ENCODE results near the gene RGL1.
"Not testable (repeated sequence)": the region's sequence is repeated elsewhere in the genome, so short reads cannot be mapped to it uniquely, and the experiment has no call there.

Gene RGL1

DNA sequence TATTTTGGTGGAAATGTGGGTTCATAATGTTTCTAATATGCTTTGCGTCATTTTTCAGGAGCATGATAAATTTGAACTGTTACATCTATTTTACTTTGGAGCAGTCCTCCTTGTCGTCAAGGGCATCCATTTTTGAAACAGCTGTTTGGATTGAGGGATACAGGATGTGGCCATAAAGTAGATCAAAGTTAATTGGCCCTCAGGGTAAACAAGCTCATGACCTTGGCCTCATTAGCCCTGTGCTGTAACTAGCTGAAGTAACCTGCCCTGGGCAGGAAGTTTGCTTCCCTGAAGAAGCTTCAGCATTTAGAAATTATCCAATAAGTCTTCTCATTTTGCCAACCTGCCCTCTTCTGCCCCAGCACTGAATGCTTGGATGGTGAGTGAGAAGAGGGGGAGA is 24.8 kb upstream of the RGL1 start:
- Histone ChIP-seq H3K4me3 (replicated peaks; ENCODE audit: low read depth, low read length) (no peak overlapping the region), H3K36me3 (ENCODE audit: control insufficient read depth, insufficient read depth, low read length) (no peaks in the 10 kb centered on the region), H3K27me3 (replicated peaks; ENCODE audit: control insufficient read depth, insufficient read depth, low read length) (no peaks in the 10 kb centered on the region)
- no peak for DNase-seq (ENCODE audit: extremely low read depth, insufficient read length)
- TF ChIP-seq, protein P1, sequence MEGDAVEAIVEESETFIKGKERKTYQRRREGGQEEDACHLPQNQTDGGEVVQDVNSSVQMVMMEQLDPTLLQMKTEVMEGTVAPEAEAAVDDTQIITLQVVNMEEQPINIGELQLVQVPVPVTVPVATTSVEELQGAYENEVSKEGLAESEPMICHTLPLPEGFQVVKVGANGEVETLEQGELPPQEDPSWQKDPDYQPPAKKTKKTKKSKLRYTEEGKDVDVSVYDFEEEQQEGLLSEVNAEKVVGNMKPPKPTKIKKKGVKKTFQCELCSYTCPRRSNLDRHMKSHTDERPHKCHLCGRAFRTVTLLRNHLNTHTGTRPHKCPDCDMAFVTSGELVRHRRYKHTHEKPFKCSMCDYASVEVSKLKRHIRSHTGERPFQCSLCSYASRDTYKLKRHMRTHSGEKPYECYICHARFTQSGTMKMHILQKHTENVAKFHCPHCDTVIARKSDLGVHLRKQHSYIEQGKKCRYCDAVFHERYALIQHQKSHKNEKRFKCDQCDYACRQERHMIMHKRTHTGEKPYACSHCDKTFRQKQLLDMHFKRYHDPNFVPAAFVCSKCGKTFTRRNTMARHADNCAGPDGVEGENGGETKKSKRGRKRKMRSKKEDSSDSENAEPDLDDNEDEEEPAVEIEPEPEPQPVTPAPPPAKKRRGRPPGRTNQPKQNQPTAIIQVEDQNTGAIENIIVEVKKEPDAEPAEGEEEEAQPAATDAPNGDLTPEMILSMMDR (IDR thresholded peaks at IDR 0.05; ENCODE audit: insufficient read depth, low read length, poor library complexity, severe bottlenecking): no peak

DNA sequence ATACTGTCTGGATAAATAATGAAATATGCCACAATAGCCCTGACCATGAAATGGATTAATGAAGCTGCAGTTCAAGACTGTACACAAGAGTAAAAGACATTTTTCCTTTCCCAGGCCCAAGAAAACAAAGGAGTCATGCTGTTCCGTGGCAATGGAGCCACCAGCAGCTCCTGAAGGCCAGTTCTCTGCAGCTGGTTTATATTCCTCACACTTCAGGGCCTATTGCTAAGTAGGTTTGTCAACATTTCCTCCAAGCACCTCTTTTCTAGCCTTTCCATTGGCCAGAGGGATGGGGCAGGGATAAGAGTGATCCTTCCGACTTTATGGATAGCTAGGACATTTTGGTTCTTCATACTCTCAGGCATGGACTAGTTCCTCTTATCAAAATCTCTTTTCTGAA is 24.2 kb upstream of the RGL1 start:
- H3K36me3 ChIP-seq (ENCODE audit: control insufficient read depth, insufficient read depth, low read length): no peaks in the 10 kb centered on the region
- no peak overlapping the region for H3K4me3 ChIP-seq (replicated peaks; ENCODE audit: low read depth, low read length)
- H3K27me3 ChIP-seq (replicated peaks; ENCODE audit: control insufficient read depth, insufficient read depth, low read length): no peaks in the 10 kb centered on the region
- TF ChIP-seq, protein P1 (IDR thresholded peaks at IDR 0.05; ENCODE audit: insufficient read depth, low read length, poor library complexity, severe bottlenecking): no peak
- DNase-seq (ENCODE audit: extremely low read depth, insufficient read length): no peak

DNA sequence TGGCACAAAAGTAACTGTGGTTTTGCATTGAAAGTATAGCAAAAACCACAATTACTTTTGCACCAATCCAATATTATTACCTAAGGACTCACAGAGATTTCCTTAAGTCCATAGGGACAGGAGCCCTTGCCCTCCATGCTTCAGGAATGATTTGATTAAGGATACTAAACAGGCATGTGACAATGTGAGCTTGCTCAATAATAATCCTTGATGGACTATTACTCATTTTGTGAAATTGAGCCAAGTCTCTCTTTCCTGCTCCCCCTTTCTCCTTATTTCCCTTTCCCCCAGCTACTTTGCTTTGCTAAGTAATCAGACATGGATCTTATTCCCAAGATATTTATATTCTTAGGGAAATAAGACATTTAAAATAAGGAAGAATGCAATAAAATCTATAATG is 21.6 kb upstream of the RGL1 start:
- no peak for DNase-seq (ENCODE audit: extremely low read depth, insufficient read length)
- H3K27me3 ChIP-seq (replicated peaks; ENCODE audit: control insufficient read depth, insufficient read depth, low read length): no peaks in the 10 kb centered on the region
- TF ChIP-seq, protein P1 (IDR thresholded peaks at IDR 0.05; ENCODE audit: insufficient read depth, low read length, poor library complexity, severe bottlenecking): no peak
- no peaks in the 10 kb centered on the region for H3K36me3 ChIP-seq (ENCODE audit: control insufficient read depth, insufficient read depth, low read length)
- no peak overlapping the region for H3K4me3 ChIP-seq (replicated peaks; ENCODE audit: low read depth, low read length)

DNA sequence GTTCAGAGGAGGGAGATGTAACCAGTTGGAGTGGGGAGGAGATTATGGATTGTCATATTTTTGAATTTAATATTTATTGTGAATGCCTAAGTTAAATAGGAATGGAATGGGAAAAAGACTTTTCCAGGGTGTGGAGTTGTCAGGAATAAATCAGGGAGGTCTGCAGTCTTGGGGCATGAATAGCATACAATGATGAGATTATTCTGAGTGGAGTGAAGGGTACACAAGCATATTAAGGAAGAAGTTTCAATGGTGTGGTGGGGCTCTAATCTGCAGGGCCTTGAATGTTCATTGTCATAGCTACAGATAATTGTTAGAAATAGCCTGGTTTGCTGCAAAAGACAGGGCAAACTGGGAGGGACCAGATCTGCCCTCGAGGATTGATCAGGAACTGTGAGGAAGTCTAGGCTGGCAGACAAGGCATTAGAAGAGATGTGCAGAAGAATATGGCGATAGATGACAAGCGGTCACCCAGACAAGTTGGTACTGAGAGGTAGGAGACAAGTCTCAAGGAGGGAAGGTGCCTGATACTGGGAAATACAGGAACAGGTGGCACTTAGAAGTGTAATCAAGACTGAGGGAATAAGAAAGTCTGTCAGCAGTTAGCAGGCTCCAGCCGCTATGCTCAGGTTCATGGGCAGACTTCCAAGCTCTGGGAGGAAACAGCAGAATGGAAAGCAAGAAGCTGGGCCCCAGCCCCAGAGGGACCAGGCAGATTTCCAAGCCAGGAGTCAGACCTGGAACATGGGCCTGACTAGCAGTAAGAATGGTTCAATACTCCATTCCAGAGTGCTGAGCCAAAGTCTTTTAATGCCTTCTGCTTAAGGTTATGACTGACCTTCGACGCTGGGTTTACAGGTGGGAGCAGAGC is 20.9 kb upstream of the RGL1 start:
- TF ChIP-seq, protein P1 (IDR thresholded peaks at IDR 0.05; ENCODE audit: insufficient read depth, low read length, poor library complexity, severe bottlenecking): no peak
- DNase-seq (ENCODE audit: extremely low read depth, insufficient read length): no peak
- Histone ChIP-seq H3K27me3 (replicated peaks; ENCODE audit: control insufficient read depth, insufficient read depth, low read length) (no peaks in the 10 kb centered on the region), H3K4me3 (replicated peaks; ENCODE audit: low read depth, low read length) (no peak overlapping the region), H3K36me3 (ENCODE audit: control insufficient read depth, insufficient read depth, low read length) (no peaks in the 10 kb centered on the region)

DNA sequence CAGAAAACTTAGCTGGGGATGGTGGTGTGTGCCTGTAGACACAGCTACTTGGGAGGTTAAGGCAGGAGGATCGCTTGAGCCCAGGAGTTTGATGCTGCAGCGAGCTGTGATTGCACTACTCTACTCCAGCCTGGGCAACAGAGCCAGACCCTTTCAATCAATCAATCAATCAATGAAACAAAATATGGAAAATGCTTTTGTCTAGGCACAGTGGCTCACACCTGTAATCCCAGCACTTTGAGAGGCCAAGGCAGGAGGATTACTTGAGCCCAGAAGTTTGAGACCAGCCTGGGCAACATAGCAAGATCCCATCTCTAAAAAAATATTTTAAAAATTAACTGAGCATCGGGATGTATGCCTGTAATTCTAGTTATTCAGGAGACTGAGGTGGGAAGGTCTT is 19.0 kb upstream of the RGL1 start:
- not testable (repeated sequence) for DNase-seq (ENCODE audit: extremely low read depth, insufficient read length); H3K36me3 ChIP-seq (ENCODE audit: control insufficient read depth, insufficient read depth, low read length); H3K27me3 ChIP-seq (replicated peaks; ENCODE audit: control insufficient read depth, insufficient read depth, low read length); H3K4me3 ChIP-seq (replicated peaks; ENCODE audit: low read depth, low read length)

DNA sequence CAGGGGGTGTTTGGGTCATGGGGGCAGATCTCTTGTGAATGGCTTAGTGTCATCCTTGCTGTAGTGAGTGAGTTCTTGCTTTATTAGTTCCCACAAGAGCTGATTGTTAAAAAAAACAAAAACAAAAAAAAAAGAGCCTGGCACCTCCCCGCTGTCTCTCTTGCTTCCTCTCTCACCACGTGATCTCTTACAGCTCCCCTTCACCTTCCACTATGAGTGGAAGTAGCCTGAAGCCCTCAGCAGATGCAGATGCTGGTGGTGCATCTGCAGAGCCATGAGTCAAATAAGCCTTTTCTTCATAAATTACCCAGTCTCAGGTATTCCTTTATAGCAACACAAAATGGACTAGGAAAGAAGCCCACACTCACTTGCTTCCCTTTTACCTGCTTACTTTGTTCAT is 17.2 kb upstream of the RGL1 start:
- Histone ChIP-seq H3K27me3 (replicated peaks; ENCODE audit: control insufficient read depth, insufficient read depth, low read length) (no peaks in the 10 kb centered on the region), H3K4me3 (replicated peaks; ENCODE audit: low read depth, low read length) (no peak overlapping the region), H3K36me3 (ENCODE audit: control insufficient read depth, insufficient read depth, low read length) (no peaks in the 10 kb centered on the region)
- no peak for DNase-seq (ENCODE audit: extremely low read depth, insufficient read length)
- TF ChIP-seq, protein P1 (IDR thresholded peaks at IDR 0.05; ENCODE audit: insufficient read depth, low read length, poor library complexity, severe bottlenecking): no peak

Data from GM06990 (cell line).